ENCODE data around the gene ULK3. TPM values are rescaled to one million over a fixed set of nuclear protein-coding genes. Genes with fewer than 3 reads are reported as not detected.

ULK3 gene
- total RNA-seq, 1 donor from 2014 or later, result 42.3 TPM

DNA sequence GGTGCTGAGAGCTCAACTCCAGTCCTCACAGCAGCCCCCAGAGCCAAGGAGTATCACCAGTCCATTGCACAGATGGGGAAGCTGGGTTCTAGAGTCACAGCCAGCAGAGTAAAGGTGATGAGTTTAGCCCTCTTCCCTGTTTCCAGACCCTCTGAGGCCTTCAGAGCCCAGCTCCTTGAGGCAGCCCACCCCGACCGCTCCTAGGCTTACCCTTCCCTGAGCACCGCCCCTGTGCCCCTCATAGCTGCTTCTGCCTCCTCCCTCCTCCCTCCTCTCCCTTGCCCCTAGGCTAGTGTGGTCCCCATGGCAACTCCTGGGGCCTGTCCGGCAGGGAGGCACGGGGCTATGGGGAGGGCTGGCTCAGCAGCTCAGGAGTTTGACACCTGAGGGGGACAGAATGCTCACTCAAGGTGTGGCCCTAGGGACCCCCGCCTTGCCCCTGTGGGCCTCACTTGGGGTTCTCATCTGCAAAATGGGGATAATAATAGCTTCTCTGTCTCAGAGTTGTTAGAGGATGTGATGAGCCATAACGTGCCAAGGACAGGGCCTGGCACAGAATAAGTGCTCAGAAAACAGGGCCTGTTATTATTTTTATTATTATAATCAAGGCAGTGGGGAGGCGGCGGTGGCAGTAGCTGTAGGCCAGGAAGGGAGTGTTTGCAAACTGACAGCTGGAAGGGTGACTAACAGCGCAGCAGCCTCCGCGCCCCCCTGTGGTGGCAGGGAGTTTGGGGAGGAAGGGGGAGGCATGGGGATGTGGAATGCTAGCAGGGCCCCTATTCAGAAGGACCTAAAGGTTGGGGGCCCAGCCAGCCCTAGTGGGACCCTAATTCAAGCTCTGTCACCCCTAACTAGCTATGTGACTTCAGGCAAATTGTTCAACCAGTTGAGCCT is 49.6 kb downstream of the ULK3 start:
- DNase-seq (ENCODE audit: missing footprints), result no peak
- ATAC-seq, result no peak
- intact Hi-C loops (cut with DNase I), result no loop called here

DNA sequence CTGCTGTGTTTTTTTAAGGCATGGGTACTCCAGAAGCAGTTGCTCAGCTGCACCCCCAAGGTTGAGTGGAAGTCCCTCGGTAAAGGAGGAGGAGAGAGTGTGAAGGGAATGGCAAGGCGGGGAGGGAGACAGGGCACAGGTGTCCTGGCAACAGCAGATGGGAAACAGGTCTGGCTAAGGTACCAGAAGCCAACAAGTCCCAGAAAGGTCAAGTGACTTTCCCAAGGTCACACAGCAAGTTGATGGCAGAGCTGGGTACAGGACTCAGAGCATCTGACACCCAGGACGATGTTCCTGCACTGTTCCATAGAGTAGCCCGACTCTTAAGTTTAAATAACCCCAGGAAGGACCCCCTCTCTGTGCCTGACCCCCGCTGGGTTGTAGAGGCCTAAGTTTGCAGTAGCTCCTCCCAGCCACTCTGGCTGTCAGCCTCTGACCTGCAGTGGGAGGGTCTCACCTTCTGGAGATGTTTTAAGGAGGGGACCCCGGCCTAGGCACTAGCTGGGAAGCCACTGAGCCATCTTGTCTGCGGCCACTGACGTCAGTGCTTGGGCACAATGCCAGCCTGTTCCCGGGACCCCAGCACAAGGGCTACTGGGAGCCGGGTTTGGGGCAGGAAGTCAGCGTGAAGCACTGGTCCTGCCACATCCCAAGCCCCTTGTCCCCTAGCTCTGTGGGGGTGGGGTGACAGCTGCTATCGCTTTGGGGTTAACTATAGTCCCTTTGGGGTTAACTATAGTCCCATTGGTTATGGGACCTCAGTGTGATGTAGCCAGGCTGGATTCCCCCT is 50.5 kb downstream of the ULK3 start:
- DNase-seq (ENCODE audit: missing footprints) (no peak), ATAC-seq (no peak)
- intact Hi-C loops (cut with DNase I), result no loop called here

DNA sequence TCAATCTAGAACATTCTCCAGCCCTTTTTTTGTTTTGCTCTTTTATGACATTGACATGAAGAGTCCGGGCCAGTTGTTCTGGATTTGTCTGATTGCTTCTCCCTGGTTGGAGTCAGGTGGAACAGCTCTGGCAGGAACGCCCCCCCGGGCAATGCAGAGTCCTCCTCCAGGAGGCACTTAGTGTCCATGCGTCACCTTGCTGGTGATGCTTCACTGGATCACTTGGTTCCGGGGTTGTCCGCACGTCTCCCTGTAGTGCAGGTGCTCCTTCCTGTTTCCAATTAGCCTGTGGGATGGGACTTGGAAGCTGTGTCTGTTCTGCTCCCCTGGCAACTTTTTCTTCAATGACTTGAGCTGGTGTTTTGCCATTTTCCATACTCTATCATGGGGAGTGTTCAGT is 51.3 kb downstream of the ULK3 start:
- intact Hi-C loops (cut with DNase I), result no loop called here
- no peak for ATAC-seq
- no peak for DNase-seq (ENCODE audit: missing footprints)

DNA sequence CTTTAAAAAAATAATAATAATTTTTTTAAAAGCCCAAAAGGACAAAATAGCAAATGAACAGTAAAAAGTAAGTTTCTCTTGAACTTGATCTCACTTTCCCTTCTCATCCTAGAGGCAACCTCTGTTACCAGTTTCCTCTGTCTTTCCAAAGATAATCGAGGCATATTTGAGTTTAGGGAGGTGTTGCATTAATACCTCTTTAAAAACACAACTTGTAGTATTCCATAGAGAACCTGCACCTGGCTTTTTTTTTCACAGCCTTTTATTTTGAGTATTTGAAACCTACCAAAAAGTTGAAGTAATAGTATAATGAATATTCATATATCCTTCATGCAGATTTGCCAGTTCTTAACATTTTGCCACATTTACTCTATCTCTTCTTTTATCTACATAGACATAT is 51.9 kb downstream of the ULK3 start:
- DNase-seq (ENCODE audit: missing footprints) (no peak), ATAC-seq (no peak)
- intact Hi-C loops (cut with DNase I), result no loop called here

DNA sequence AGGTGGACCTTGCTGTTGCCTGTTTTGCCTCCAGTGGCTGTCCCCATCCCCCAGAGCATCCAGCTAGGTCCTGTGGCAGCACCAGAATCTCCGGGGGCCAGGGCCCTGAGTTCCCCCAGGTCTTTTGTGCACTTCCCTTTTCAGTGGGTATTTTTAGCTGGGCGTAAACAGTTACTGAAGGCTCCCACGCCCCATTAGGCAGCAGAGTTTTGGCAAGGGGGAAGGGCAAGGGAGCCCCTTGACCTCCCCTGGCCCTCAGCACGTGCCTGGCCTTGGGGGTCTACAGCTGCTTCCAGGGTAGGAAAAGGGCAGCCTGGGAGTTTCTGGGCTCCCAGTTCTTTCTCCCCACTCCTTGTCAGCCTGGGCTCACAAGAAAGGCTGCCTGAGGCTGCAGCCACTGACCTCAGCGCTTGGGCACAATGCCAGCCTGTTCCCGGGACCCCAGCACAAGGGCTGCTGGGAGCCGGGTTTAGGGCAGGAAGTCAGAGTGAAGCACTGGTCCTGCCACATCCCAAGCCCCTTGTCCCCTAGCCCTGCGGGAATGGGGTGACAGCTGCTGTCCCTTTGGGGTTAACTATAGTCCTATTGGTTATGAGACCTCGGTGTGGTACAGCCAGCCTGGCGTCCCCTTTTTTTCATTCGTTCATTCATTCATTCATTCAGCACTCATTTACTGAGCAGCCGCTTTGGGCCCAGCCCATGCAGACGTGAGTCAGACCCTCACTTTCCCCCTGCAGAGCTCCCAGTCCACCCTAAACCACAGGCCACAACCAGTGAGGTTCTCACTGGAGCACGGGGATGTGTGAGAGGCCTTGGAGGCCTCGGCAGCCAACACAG is 52.7 kb downstream of the ULK3 start:
- peak; percentile 89 for DNase-seq (ENCODE audit: missing footprints)
- peak; percentile 24 for ATAC-seq
- intact Hi-C loops (cut with DNase I), result no loop called here

DNA sequence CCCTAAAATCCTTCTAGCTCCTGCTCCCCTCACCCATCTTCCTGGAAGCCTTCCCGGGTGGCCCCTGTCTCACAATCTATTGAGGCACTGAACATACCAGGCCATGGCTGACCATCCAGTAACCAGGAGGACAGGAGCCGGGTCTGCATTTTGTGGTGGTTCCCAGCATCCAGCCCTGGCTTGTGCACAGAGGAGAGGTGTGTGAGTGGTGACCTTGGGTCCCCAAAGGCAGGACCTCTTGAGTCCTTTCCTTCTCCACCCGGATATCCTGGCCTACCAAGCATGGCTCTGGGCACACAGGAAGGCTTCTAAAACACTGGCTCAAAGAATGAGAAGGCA is 53.2 kb downstream of the ULK3 start:
- ATAC-seq (no peak), DNase-seq (ENCODE audit: missing footprints) (no peak)
- intact Hi-C loops (cut with DNase I), result loop anchor here (5.0 kb wide), 1 partner anchor 103 kb away; the partner anchor contains the start of gene MPI

DNA sequence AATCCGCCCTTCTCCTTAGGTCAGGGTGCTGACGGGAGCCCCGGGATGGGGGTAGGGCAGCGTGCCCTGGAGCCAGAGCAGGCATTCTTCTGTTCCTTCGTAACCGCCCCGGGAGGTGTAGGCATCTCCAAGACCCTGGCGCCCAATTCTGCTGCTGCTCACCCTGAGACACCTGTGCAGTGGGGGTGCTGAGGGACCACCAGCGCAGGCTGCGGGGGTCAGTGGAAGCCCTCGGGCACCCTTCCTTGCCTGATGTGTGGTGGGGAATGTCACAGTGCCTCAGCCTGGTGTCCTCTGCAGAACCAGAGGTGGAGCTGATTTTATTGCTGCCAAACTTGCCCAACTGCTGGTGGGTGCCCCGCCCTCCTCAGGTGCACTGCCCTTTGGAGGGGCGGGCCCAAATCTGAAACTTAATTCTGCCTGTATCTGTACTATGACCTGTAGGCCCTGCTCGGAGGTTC is 53.8 kb downstream of the ULK3 start:
- ATAC-seq (no peak), DNase-seq (ENCODE audit: missing footprints) (no peak)
- intact Hi-C loops (cut with DNase I), result loop anchor here (5.0 kb wide), 1 partner anchor 103 kb away; the partner anchor contains the start of gene MPI

DNA sequence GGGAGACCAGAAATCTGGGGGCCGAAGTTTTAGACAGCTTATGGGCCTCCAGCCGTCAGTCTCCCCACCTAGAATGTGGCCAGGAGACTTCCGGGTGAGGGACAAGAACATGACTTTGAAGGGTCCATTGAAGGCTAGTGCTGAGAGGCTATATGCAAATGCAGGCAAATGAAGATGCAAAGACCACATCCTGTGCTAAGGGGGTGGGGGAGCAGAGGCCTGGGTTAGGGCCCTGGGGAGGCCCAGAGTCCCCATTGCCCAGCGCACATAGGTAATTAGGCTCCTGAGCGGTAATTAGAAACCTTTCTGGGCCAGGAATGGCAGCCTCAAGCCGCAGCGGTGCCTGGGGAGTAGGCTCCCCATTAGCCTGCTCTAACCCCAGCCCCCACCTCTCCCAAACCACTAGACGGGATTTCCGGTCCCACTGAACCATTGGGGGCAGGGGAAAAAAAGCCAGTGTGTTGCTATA is 54.2 kb downstream of the ULK3 start:
- ATAC-seq (no peak), DNase-seq (ENCODE audit: missing footprints) (no peak)
- intact Hi-C loops (cut with DNase I), result loop anchor here (5.0 kb wide), 1 partner anchor 104 kb away; the partner anchor contains the start of gene MPI

DNA sequence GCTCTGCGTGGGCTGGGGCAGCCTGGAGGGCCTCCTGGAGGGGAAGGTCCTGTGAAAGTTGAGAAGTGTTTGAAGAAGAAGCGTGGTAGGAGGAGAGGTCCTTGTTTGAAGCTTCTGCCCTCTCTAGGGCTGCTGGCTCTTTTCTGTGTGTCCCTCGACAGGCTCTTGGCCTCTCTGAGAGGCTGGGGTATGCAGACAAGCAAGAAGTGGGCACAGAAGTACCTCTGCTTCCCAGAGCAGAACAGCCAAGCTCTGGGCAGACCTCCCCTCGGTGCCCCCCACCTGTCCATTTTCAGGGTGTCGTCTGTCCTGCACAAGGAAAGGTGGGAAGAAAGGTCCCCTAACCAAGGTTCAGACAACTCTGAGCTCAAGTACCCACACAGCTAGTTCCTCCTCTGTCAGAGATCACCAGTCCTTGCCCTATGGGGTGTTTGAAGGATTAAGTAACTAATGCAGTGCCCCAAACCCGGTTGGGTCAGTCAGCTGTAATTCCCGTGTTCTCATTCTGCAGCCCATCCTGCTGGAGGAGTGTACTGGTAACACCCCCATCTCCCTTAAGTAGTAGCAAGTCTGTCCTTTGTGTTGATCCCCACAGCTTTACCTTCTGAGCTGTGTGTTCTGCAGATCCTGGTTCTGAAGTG is 54.8 kb downstream of the ULK3 start:
- ATAC-seq (no peak), DNase-seq (ENCODE audit: missing footprints) (no peak)
- intact Hi-C loops (cut with DNase I), result loop anchor here (5.0 kb wide), 1 partner anchor 104 kb away; the partner anchor contains the start of gene MPI

DNA sequence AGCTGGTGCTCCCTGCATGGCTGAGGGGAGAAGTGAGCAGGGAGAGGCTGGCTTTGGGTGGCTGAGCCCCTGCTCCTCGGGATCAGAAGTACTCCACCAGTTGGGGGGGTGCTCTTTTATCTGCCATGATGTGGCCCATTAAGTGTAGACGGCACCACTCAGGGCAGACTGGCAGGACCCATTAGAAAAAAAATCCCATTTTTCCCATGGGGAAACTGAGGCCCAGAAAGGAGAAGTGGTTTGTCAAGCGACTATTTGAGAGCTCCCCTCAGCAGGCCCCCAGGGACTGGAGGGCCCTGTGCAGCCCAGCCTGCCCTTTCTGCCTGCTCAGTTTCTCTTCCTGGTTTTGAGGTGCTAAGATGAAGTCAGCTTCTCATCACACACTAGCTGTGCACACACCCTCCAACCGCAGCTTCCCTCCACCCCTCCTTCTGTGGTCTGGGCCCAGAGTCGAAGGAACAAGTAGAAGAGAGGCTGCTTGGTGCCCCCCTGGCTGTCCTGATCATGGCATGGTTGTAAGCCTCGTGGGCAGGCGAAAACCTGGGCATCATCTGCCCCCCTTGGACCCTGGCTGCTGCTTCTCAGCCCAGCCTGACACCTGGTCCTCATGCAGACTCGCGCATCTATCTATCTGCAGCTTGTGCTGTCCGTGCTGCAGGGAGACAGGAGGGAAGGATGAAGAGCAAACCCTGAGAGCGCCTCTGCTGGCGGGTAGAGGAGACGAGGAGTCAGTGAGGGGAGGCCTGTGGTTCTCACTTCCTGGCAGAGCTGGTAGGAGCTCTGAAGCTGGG is 55.5 kb downstream of the ULK3 start:
- DNase-seq (ENCODE audit: missing footprints), result peak; percentile 88
- intact Hi-C loops (cut with DNase I), result loop anchor here (5.0 kb wide), 1 partner anchor 105 kb away; the partner anchor contains the start of gene MPI
- ATAC-seq, result peak; percentile 34

DNA sequence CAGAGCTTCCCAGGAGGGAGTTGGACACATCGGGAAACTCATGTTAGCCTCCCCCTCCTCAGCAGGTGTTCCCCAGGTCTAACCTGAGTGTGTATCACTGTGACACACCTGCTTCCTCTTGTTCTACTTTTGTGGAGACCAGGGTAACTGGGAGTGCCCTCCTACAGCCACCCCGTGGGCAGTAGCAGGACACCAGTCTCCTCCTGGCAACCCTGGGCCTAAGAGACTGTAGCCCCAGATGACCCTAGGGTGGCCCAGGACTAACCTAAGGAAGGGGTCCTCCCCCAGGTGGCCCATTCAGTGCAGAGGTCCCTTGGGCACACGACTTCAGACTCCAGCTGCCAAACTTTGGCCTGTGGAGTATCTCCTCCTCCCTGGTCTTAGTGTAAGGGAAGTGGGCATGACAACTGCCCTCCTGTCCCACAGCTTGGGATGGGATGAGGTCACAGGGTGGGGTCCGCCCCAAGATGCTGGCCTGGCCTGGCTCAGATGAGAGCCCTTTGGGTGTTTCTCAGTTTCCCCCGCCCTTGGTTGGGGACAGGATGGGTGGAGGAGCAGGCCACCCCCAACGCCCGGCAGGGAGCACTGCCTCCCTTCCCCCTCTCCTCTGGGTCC is 56.3 kb downstream of the ULK3 start:
- peak; percentile 1 for ATAC-seq

More for the DNA sequence above, 56.3 kb downstream of the ULK3 start:
- peak; percentile 80 for DNase-seq (ENCODE audit: missing footprints)
- intact Hi-C loops (cut with DNase I), result loop anchor here (5.0 kb wide), 1 partner anchor 106 kb away; the partner anchor contains the start of gene MPI

Small RNA genes within 50 kb of the gene (microRNA-seq; reads per million reads assigned to microRNA genes)
- gene MIR4513, result not detected
- not detected for gene MIR6882

Other genes starting within 250 kb of the ULK3 start
- gene CLK3, start 227.3 kb downstream of the ULK3 start, total RNA-seq, result 47.3 TPM
- gene EDC3, start 147.1 kb downstream of the ULK3 start, total RNA-seq, result 13.5 TPM
- gene CYP1A1, start 117.6 kb downstream of the ULK3 start, total RNA-seq, result 0.32 TPM
- gene CYP1A2, start 94.3 kb downstream of the ULK3 start, total RNA-seq, result not detected
- gene CSK, start 61.1 kb downstream of the ULK3 start, total RNA-seq, result 41.8 TPM
- 21.9 TPM for gene LMAN1L, start 30.3 kb downstream of the ULK3 start, total RNA-seq
- gene CPLX3, start 16.5 kb downstream of the ULK3 start, total RNA-seq, result 2.8 TPM
- gene SCAMP2, start 30.2 kb upstream of the ULK3 start, total RNA-seq, result 42.6 TPM
- gene MPI, start 46.9 kb upstream of the ULK3 start, total RNA-seq, result 60.8 TPM
- gene FAM219B, start 63.7 kb upstream of the ULK3 start, total RNA-seq, result 110 TPM
- gene COX5A, start 94.9 kb upstream of the ULK3 start, total RNA-seq, result 1,490 TPM
- gene RPP25, start 113.6 kb upstream of the ULK3 start, total RNA-seq, result 2.7 TPM
- gene SCAMP5, start 152.4 kb upstream of the ULK3 start, total RNA-seq, result 1.9 TPM
- gene PPCDC, start 180.4 kb upstream of the ULK3 start, total RNA-seq, result 5.2 TPM